GM12878 (cell line): ENCODE results near the gene PRR11. TPM values are rescaled to one million over a fixed set of nuclear protein-coding genes. Genes with fewer than 3 reads are reported as not detected.

Source experiments
- CHD1 ChIP-seq: IDR thresholded peaks from 2 replicates; pipeline ENCODE4 v1.6.1; 2012; ENCODE audit warnings: low read depth, low read length, improper control_type of control experiment
- CHD4 ChIP-seq: fragments of 200-600 bp; sonication (generic); IDR thresholded peaks from 2 replicates; pipeline ENCODE4 v1.6.1; 2016; ENCODE audit warnings: mild to moderate bottlenecking
- CREM ChIP-seq: IDR thresholded peaks from 2 replicates; pipeline ENCODE4 v1.6.1; 2014; ENCODE audit warnings: antibody characterized with exemption, low read depth
- EGR1 ChIP-seq, 2 experiments: IDR thresholded peaks; 1 replicate in 1 of 2; 2 replicates in 1 of 2; pipeline ENCODE4 v1.6.1; 2011 to 2012; ENCODE audit warnings: low read depth in 2 of 2, low read length in 2 of 2, borderline replicate concordance in 1 of 2, mild to moderate bottlenecking in 1 of 2, moderate library complexity in 1 of 2
- ETV6 ChIP-seq, 2 experiments: fragments of 450-650 bp in 1 of 2; IDR thresholded peaks in 1 of 2; conservative IDR thresholded peaks in 1 of 2; 2 replicates each; pipeline ENCODE4 v1.6.1; 2014; ENCODE audit warnings: antibody characterized with exemption in 1 of 2, borderline replicate concordance in 1 of 2, low read depth in 1 of 2, mild to moderate bottlenecking in 1 of 2, moderate library complexity in 1 of 2
- IRF4 ChIP-seq: IDR thresholded peaks from 2 replicates; pipeline ENCODE4 v1.6.1; 2011; ENCODE audit warnings: low read depth, low read length
- JUNB ChIP-seq: IDR thresholded peaks from 2 replicates; pipeline ENCODE4 v1.6.1; 2016; ENCODE audit warnings: antibody characterized with exemption, mild to moderate bottlenecking
- KLF5 ChIP-seq: fragments of 450-650 bp; IDR thresholded peaks from 2 replicates; pipeline ENCODE4 v1.6.1; 2014; ENCODE audit warnings: mild to moderate bottlenecking; ENCODE audit not compliant: partially characterized antibody
- MEF2A ChIP-seq: IDR thresholded peaks from 2 replicates; pipeline ENCODE4 v1.6.1; 2011; ENCODE audit warnings: low read depth, mild to moderate bottlenecking, low read length, moderate library complexity; ENCODE audit not compliant: insufficient read depth
- PML ChIP-seq: IDR thresholded peaks from 2 replicates; pipeline ENCODE4 v1.6.1; 2012; ENCODE audit warnings: low read length, inconsistent platforms
- RAD21 ChIP-seq: IDR thresholded peaks from 2 replicates; pipeline ENCODE4 v1.6.1; 2011; ENCODE audit warnings: mild to moderate bottlenecking, low read depth, low read length, moderate library complexity; ENCODE audit not compliant: insufficient read depth
- RB1 ChIP-seq: fragments of 450-650 bp; formaldehyde crosslinking; IDR thresholded peaks from 2 replicates; pipeline ENCODE4 v1.6.1; 2017; ENCODE audit warnings: mild to moderate bottlenecking, borderline replicate concordance
- SMAD1 ChIP-seq: fragments of 450-650 bp; IDR thresholded peaks from 2 replicates; pipeline ENCODE4 v1.6.1; 2018; ENCODE audit warnings: mild to moderate bottlenecking, low read depth; ENCODE audit not compliant: partially characterized antibody
- SUZ12 ChIP-seq: fragments of 200-600 bp; sonication (generic); IDR thresholded peaks from one replicate; pipeline ENCODE4 v1.6.1; 2018; ENCODE audit warnings: antibody characterized with exemption, mild to moderate bottlenecking; ENCODE audit not compliant: unreplicated experiment
- YY1 ChIP-seq: IDR thresholded peaks from 2 replicates; pipeline ENCODE4 v1.6.1; 2011; ENCODE audit warnings: low read depth, mild to moderate bottlenecking, low read length
- polyA plus RNA-seq, 11 experiments: library from polyadenylated mRNA; depleted of rRNA in 4 of 11; unstranded in 6 of 11; stranded (reverse) in 5 of 11; fragments of >200 nt; fragmentation: Nextera tagmentation in 4 of 11; fragmentation: Illumina TruSeq in 1 of 11; extraction: Ambion mirVana in 4 of 11; extraction: Trizol in 1 of 11; gene quantifications; 1 replicate in 1 of 11; 2 replicates in 10 of 11; pipeline versions ENCODE4 v1.2.1 to v1.2.3, GENCODE V29; 2011 to 2016; ENCODE audit warnings: inconsistent platforms in 2 of 11, missing spikeins in 2 of 11, low read depth in 1 of 11
- total RNA-seq, 4 experiments: library from RNA; depleted of rRNA in 3 of 4; stranded (reverse); fragments of >200 nt in 3 of 4; fragmentation: Illumina TruSeq in 1 of 4; extraction: Trizol in 1 of 4; gene quantifications; 2 replicates each; pipeline versions ENCODE4 v1.2.1 to v1.2.3, GENCODE V29; 2013 to 2021
- TF ChIP-seq, protein P1 (sequence below): IDR thresholded peaks from 2 replicates; pipeline ENCODE4 v1.6.1; 2012; ENCODE audit warnings: improper control_type of control experiment, low read depth, low read length; ENCODE audit not compliant: insufficient replicate concordance
- TF ChIP-seq, protein P2 (sequence below): fragments of 150-350 bp; IDR thresholded peaks from 2 replicates; pipeline ENCODE4 v1.6.1; 2016; ENCODE audit warnings: low read depth, low read length
- TF ChIP-seq, protein P3 (sequence below): fragments of 450-650 bp; IDR thresholded peaks from 2 replicates; pipeline ENCODE4 v1.6.1; 2017; ENCODE audit warnings: mild to moderate bottlenecking

The PRR11 gene
- total and polyA plus RNA-seq, 10 of the 15 experiments (the other 5 are each of a cell fraction or from before 2014, with no cell fraction given): 20.8 to 97.0 (median 48.3) TPM

DNA sequence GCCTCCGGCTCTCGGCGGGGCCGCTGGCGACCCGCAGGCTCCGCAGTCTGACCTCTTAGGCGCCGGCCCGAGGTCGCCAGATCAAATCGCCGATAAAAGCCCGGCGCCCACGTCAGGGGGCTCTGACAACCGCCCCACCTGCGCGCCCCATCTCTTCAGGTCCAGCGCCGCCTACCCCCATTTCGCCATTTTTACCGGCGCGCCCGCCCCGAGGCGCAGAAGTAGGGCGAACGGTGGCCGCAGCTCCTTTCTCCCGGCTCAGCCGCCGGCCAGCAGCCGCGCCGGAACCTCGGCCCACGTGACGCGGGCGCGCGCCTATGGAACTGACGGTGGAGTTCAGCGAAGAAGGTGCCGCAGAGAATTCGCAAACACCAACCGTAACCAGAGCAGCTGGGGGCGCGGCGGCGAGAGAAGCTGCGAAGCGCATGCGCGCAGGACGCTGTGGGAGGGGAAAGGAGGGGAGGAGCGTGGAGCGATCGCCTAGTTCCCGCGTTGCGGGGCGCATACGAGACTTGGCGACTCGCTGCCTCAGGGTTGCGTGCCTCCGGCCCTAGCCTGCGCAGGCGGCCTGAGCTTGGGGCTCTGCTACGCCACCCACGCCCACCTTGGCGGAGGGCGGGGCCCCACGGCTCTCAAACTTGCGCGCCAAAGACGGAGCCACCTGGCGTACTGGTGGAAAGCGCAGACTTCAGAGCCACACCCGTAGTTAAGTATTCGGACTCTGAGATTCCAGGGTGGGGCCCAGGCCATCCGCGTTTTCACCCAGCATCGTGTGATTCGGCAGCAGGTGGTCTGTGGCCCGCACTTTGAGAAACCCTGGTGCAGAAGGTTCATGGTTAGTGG is 48.9 kb upstream of the PRR11 start, which contains the start of gene TRIM37 (continued):
- TF ChIP-seq RAD21 (no peak), PML (peak; percentile 47; the same call in 1 of the 2 replicates), SUZ12 (no peak), CREM (peak; percentile 78), RB1 (peak; percentile 89), CHD1 (no peak), EGR1 (IDR thresholded peaks at IDR 0.05; ENCODE audit: borderline replicate concordance in 1 of 2, low read depth in 2 of 2, low read length in 2 of 2) (peak; percentile 47 to 97), SMAD1 (no peak), YY1 (peak; percentile 80), ETV6 (conservative IDR thresholded peaks at IDR 0.05 in 1 of 2, IDR thresholded peaks at IDR 0.05 in 1 of 2; ENCODE audit: borderline replicate concordance in 1 of 2, low read depth in 1 of 2) (peak in 1 of 2 experiments; percentile 99; a peak in 2 of 4 replicates), KLF5 (peak; percentile 27), IRF4 (0 out of 2 replicates have a peak, but pooled peaks have one; percentile 25), JUNB (no peak), MEF2A (no peak), CHD4 (no peak)
- TF ChIP-seq, protein P1, sequence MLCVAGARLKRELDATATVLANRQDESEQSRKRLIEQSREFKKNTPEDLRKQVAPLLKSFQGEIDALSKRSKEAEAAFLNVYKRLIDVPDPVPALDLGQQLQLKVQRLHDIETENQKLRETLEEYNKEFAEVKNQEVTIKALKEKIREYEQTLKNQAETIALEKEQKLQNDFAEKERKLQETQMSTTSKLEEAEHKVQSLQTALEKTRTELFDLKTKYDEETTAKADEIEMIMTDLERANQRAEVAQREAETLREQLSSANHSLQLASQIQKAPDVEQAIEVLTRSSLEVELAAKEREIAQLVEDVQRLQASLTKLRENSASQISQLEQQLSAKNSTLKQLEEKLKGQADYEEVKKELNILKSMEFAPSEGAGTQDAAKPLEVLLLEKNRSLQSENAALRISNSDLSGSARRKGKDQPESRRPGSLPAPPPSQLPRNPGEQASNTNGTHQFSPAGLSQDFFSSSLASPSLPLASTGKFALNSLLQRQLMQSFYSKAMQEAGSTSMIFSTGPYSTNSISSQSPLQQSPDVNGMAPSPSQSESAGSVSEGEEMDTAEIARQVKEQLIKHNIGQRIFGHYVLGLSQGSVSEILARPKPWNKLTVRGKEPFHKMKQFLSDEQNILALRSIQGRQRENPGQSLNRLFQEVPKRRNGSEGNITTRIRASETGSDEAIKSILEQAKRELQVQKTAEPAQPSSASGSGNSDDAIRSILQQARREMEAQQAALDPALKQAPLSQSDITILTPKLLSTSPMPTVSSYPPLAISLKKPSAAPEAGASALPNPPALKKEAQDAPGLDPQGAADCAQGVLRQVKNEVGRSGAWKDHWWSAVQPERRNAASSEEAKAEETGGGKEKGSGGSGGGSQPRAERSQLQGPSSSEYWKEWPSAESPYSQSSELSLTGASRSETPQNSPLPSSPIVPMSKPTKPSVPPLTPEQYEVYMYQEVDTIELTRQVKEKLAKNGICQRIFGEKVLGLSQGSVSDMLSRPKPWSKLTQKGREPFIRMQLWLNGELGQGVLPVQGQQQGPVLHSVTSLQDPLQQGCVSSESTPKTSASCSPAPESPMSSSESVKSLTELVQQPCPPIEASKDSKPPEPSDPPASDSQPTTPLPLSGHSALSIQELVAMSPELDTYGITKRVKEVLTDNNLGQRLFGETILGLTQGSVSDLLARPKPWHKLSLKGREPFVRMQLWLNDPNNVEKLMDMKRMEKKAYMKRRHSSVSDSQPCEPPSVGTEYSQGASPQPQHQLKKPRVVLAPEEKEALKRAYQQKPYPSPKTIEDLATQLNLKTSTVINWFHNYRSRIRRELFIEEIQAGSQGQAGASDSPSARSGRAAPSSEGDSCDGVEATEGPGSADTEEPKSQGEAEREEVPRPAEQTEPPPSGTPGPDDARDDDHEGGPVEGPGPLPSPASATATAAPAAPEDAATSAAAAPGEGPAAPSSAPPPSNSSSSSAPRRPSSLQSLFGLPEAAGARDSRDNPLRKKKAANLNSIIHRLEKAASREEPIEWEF: no peak
- TF ChIP-seq, protein P2, sequence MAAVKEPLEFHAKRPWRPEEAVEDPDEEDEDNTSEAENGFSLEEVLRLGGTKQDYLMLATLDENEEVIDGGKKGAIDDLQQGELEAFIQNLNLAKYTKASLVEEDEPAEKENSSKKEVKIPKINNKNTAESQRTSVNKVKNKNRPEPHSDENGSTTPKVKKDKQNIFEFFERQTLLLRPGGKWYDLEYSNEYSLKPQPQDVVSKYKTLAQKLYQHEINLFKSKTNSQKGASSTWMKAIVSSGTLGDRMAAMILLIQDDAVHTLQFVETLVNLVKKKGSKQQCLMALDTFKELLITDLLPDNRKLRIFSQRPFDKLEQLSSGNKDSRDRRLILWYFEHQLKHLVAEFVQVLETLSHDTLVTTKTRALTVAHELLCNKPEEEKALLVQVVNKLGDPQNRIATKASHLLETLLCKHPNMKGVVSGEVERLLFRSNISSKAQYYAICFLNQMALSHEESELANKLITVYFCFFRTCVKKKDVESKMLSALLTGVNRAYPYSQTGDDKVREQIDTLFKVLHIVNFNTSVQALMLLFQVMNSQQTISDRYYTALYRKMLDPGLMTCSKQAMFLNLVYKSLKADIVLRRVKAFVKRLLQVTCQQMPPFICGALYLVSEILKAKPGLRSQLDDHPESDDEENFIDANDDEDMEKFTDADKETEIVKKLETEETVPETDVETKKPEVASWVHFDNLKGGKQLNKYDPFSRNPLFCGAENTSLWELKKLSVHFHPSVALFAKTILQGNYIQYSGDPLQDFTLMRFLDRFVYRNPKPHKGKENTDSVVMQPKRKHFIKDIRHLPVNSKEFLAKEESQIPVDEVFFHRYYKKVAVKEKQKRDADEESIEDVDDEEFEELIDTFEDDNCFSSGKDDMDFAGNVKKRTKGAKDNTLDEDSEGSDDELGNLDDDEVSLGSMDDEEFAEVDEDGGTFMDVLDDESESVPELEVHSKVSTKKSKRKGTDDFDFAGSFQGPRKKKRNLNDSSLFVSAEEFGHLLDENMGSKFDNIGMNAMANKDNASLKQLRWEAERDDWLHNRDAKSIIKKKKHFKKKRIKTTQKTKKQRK: no peak
- TF ChIP-seq, protein P3, sequence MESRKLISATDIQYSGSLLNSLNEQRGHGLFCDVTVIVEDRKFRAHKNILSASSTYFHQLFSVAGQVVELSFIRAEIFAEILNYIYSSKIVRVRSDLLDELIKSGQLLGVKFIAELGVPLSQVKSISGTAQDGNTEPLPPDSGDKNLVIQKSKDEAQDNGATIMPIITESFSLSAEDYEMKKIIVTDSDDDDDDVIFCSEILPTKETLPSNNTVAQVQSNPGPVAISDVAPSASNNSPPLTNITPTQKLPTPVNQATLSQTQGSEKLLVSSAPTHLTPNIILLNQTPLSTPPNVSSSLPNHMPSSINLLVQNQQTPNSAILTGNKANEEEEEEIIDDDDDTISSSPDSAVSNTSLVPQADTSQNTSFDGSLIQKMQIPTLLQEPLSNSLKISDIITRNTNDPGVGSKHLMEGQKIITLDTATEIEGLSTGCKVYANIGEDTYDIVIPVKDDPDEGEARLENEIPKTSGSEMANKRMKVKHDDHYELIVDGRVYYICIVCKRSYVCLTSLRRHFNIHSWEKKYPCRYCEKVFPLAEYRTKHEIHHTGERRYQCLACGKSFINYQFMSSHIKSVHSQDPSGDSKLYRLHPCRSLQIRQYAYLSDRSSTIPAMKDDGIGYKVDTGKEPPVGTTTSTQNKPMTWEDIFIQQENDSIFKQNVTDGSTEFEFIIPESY: no peak; the same call in 1 of the 2 replicates
